GM20431 (cell line): ENCODE results near the gene PHLPP1.
"Not testable (repeated sequence)": the region's sequence is repeated elsewhere in the genome, so short reads cannot be mapped to it uniquely, and the experiment has no call there.

Source experiments
- in situ Hi-C: fragments of 300-500 bp; cut with MseI, MboI; formaldehyde crosslinking; loops from one replicate; pipeline ENCODE4 v1.15.0; 2020; ENCODE audit warnings: low sequenced_read_pairs; ENCODE audit not compliant: unreplicated experiment

PHLPP1 gene

DNA sequence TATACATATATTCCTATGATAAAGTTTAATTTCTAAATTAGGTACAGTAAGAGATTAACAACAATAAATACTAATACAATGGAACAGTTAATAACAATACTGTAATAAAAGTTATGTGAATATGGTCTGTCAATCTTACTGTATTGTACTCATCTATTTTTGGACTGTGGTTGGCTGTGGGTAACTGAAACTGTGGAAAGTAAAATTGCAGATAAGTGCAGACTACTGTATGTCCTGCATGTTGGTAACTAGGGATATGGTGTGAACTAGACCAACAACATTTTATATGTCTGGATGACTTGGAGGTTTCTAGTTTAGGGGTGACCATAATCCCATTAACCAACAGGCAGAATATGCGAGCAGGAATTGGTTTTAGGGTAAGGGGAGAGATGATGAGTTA, 23.3 kb downstream of the PHLPP1 start:
- in situ Hi-C loops: no loop called here

DNA sequence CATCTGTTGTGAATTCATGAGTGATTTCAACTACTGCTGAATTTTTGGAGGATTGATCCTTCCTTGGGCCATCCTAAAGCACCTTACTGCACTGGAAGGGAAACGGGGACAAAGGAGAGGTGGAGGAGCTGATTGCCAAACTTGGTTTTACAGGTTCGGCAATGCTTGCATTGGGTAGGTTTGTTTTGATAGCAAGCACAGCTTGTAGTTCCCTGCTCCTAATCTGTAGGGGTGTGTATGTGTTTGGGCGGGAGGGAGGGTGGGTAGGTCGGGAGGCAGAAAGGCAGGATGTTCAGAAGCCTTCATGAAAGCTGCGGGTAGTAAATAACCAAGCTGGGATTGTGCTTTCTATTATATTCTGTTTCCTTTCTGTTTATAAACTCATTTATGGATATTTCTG, 24.6 kb downstream of the PHLPP1 start:
- in situ Hi-C loops: no loop called here

DNA sequence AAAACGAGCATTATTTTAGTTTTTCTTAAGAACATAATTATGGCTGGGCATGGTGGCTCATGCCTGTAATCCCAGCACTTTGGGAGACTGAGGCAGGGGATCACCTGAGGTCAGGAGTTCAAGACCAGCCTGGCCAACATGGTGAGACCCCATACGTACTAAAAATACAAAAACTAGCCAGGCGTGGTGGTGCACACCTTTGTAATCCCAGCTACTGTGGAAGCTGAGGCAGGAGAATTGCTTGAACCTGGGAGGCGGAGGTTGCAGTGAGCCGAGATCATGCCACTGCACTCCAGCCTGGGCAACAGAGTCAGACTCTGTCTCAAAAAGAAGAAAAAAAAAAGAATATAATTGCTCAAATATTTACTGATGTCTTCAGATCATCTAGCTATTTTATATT, 25.3 kb downstream of the PHLPP1 start:
- in situ Hi-C loops: not testable (repeated sequence)

GRCh38 chr18:62741118-62741566, 25.8 kb downstream of the PHLPP1 start:
- in situ Hi-C loops: no loop called here

- in situ Hi-C loops: no loop called here
Measured at GRCh38 chr18:62741584-62741983, 26.2 kb downstream of the PHLPP1 start.

DNA sequence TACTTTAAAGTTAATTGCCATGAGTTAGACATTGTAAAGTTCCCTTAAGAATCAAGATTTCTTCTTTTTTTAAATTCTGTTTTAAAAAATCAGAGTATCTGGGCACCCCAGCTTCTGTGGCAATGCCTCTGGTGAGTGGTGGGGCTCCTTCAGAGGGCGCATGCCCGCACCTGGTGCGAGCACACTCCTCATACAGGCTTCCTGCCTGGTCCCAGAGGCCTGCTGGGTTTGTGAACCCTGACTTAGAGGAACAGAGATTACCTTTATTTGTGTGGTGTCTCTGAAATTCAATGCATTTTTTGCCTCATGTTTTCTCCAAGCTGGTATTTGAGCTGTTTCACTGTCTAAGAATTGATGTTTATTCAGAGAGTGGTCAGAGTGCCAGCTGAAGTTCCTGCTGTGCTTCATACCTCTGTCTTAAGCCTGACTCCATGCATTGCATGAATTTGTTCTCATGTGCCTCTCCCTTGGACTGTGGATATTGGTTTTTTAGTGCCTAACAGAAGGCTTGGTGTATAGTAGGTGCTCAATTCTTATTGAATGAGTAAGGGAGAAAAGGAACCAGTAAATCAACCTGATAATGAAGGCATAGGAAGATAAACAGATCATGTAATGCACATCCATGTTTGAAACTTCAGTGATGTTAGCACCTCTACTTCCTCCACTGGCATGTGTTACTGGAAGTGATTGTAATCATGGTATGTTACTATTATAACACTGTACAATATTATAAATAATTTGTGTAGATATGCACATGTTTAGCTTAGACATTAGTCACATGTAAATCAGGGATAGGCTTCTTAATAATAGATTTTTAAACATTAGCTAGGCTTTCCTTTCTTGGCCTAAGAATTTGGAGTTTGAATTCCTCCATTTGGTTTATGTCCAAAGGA, 29.0 kb downstream of the PHLPP1 start:
- in situ Hi-C loops: no loop called here

DNA sequence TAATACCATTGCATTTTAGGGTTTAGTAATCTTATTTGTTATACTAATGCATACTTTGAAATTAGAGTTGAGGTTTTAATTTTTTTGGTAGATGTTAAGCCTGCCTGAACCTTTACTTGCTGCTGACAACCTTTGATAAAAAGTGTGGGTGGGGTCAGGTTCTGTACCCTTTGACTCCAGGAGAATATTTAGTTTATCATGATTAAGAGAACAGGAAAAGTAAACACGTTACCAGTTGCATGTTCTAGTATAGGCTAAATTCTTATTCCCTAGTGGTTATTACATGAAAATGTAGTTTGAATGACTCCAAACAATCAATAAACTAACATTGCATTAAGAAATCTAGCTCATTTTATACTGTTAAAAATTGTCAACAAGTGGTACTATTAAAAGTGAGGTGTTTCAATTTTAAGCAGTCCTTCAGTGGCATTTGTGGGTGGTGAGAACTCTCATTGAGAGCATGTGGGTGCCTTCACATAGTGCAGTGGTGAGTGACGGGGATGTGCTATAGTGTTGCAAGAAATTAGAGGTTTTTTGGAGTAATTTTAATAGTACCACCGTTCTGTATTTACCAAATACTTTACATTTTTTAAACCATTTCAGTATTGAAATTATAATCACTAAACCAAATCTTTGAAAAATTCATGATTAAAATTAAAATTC, 29.9 kb downstream of the PHLPP1 start:
- in situ Hi-C loops: no loop called here

DNA sequence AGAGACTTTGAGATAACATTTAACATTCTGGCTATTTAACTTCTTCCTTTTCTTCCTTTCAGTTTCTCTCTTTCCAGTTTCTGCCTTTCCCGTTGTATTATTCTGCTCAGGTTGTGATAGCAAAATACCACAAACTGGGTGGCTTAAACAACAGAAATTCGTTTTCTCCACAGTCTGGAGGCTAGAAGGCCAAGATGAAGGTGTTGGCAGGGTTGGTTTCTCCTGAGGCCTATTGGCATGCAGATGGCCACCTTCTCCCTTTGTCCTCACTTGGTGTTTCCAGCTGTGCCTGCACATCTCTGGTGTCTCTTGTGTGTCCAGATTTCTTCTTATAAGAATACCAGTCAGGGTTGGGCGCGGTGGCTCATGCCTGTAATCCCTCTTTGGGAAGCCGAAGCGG, 34.0 kb downstream of the PHLPP1 start:
- in situ Hi-C loops: no loop called here

GRCh38 chr18:62751341-62751821, 36.0 kb downstream of the PHLPP1 start:
- in situ Hi-C loops: no loop called here

DNA sequence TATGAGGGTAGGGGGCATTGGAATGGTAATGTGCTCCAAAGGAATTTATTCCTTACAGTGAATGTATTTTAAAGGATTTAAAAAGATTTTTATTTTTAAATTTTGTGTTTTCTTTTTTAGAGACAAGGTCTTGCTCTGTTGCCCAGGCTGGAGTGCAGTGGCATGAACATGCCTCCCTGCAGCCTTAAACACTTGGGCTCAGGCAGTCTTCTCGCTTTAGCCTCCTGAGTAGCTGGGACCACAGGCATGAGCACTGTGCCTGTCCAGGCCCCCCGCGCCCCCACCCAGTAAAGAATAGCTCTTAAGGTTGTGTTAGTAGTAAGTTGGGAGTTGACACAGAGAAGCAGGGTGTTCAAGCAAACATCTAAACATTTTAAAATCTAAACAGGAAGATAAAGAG, 36.6 kb downstream of the PHLPP1 start:
- in situ Hi-C loops: no loop called here

GRCh38 chr18:62754026-62754425, 38.7 kb downstream of the PHLPP1 start:
- in situ Hi-C loops: no loop called here

- in situ Hi-C loops: no loop called here
Measured at GRCh38 chr18:62755454-62755853, 40.1 kb downstream of the PHLPP1 start.

- in situ Hi-C loops: no loop called here
Measured at GRCh38 chr18:62755946-62756345, 40.6 kb downstream of the PHLPP1 start.

DNA sequence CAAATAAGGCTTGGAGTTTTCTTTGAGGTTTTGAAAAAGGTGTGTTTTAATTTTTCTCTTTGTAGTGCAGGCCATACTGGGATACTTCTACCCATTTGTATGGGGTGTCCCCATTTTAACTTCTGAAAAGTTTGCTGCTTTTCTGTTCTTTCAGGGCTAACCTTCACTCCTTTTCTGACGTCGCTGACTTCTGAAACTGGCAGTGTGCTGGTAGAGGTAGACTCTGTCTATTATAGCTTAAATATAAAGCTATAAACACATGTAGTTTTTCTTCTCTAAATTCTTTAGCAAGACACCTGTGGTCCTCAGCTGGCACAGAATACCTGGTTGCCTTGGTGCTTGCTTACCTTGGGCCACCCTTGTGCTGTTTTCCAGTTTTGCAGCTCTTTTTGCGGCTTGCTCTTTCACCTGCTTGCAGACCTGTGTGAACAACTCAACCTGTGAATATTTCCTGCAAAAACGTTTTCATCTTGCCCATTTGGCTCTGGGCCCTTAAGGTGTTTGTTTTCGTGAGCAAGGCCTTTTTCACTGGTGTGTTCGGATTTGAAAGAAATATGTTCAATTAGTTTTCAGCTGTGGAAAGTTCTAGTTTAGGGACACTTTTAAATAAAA, 42.2 kb downstream of the PHLPP1 start:
- in situ Hi-C loops: no loop called here

DNA sequence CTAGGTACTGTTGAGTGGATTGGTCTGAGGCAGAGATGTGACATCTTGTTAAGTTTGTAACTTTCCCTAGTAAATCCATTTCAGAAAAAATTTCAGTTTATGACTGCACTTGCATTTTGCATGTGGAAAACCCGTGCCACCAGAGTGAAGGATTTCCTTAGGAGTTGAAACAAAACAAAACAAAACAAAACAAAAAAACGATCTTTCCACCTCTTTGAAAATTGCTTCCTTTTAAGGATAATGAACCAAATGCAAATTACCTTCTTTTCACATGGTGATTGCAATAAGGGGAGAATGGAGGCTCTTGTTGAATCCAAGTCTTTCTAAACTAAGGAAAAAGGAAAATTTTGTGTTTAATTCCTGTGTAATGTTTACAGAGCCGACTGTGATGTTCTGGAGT, 43.2 kb downstream of the PHLPP1 start:
- in situ Hi-C loops: no loop called here

DNA sequence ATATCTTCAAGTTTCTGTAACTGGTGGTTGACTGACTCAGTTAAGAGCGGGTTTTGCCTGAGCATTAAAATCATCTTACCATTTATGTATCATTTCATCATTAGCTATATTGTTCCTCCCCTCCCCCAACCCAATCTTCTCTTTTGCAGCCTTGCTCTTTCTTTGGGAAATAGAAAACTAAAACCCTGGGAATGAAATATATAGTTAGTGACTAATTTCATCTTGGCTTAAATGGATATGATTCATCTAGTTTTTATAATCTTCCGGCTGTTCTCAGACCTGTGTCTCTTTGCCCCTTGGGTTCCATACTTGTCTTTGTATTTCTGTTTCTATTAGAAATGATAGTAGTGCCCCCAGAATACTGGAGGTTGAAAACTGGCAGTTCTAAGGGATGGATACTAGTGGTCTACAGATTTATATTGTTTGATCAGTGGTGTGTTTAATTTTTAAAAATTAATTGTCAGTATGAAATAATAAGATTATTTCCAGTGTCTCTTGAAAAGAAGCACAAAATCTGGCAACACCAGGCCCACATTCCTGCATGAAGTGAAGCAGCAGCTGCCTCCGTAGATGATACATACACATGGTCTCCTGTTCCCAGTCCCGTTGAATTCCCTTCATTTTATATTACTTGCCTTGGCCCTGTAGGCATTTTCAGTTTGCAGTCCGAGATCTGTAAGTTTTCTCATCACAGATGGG, 44.5 kb downstream of the PHLPP1 start:
- in situ Hi-C loops: no loop called here

DNA sequence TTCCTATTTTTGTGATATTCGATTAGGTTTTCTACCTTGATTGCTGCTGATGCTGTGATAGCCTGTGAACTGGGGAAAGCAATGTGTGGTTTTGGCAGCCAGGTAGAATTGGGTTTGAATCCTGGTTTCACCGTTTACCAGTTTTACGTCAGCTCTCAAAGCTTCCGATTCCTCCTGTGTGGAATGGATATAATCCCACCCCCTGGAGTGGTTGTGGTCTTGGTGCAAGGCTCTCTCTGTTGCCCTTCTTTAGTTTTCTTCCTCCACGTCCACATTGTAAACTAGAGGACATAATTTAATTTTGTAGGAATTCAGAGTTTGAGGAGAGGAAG, 45.0 kb downstream of the PHLPP1 start:
- in situ Hi-C loops: no loop called here

DNA sequence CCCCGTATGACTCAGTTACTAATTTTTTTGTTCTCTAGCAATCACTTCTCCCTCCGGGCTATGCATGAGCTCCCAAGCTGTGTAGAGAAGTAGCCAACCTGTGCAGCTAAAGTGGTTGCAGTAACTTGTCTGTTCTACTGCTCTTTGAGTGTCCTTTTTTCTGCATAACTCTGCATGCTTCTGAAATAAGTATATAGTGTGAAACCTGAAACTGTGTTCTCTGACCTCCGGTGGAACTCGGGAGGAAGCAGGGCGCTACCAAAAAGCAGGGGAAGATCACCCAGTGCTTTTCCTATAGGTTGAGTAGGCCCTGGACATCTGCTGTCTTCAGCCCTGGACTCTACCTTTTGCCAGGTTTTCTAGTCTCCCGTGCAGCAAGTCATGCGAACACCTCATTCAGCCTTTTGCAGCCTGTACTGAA, 47.8 kb downstream of the PHLPP1 start:
- in situ Hi-C loops: no loop called here

DNA sequence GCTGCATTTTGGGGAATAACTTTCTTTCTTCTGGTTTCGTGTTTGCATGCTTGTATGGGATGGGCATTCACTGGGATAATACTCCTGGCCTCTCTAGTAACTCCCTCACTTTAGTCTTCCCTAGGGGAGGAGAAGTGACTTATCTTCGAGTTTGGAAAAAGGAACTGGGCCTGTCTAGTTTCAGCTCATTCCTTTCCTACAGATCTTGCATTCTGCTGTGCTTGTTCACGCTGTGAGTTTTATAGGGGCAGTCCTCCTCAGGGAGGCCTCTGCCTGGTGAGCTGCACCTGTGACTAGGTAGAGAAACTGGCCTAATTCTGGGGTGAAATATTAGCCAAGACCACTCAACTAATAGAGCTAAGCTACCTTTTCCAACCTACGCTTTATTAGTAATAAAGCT, 50.9 kb downstream of the PHLPP1 start:
- in situ Hi-C loops: no loop called here

GRCh38 chr18:62767321-62767720, 52.0 kb downstream of the PHLPP1 start:
- in situ Hi-C loops: no loop called here
